ENCODE results near the gene CREB1.

CREB1 gene

DNA sequence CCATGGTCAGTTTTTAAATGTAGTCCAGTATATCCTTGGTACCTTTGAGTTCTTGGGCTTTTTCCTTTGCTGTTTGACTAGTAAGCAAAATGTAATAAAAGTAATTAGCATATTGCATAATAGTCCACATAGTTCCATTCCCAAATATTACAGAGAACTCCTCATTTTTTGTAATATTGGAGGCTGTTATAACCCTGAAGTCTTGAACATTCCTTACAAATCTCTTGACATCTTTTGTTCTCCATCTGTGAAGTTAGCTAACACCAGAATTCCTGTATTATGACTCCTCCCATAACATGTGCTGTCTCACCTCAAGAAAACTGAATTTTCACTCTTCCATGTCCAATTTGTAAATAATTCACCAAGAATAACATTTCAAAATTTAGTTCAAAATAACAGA, 17.1 kb downstream of the CREB1 start:
- DNase-seq: no peak

DNA sequence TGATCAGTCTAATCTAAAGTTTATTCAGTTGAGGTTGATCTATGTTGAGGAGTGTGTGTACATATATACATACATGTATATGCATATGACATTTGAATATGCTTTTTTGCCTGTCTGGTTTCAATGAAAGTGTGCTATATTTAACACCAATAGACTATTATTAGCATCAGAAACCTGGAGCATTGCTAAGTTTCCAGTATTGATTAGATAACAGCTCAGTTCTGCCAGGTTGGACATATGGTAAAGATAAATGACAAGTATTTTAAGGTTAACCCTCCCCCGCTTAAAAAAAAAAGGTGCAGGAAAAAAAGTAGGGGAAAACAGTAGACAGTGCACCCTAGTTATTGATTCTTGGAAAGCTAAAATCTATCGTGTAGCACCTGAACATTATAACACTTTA, 19.4 kb downstream of the CREB1 start:
- no peak for DNase-seq

DNA sequence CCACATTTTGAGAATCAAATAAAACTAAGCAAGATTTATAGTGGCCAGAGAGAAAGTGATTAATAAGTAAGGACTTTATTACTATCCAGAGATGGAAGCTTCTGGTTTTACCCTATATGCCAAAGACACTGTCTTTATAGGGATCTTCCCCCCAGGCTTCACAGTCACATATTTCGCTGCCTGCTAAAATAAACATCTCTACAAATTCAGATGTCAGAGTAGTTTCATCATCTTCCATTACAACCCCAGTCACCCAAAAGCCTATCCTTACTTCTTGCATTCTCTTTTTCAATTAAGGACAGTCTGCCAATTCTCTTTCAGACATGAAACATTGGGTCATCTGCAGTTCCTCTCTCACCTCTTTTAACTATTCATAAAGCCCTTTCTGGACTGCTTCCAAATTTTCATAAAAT, 28.3 kb downstream of the CREB1 start:
- peak; percentile 12 for DNase-seq

DNA sequence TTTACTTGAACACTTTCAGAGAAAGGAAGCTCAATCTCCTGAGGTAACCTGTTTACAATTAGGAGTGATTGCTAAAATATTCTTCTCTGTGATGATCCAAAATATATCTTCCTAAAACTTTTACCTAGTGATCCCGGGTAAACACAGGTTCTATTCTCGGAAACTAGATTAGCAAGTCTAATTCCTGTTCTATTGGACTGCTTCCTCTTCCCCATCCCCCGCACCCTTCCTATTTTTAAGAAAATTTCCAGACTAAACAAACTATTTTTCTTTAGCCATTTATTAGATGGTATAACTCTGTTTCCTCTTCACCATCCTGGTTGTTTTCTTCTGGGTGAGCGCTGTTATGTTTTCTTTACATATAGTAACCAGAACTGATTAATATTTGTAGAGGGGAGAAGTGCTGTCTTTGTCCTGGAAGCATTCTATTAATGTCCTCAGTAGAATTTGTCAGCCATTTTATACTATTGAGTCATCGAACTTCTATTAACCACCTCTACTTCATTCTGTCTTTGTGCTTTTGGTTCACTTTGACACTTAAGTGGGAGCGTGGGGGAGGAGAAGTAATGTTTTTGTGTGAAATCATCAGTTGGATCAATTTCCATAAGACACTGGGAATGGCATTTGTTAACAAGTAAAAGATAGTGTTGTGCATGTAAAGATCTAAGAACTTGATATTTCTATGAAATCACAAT, 31.8 kb downstream of the CREB1 start:
- DNase-seq: no peak

GRCh38 chr2:207565736-207566500, 36.2 kb downstream of the CREB1 start:
- no peak for DNase-seq

DNA sequence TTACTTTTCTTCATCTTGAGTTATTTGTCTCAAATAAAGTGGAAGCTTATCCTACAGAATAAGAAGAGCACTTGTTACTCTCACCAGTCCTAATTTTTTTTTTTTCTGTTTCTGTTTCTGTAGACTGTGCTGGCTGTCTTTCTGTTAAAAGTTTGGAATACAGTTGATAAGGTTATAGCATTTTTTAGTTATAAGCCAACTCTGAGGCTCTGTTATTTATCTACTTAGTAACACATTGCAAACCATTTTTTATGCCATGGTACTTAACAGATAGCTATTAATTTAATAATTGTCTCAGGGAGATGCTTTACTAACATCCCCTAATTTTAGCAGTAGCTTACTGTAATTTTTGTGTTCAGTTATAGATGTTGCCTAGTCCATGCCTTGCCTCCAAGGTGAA, 37.9 kb downstream of the CREB1 start:
- no peak for DNase-seq

- no peak for DNase-seq
Measured at GRCh38 chr2:207571370-207571769, 41.6 kb downstream of the CREB1 start.

DNA sequence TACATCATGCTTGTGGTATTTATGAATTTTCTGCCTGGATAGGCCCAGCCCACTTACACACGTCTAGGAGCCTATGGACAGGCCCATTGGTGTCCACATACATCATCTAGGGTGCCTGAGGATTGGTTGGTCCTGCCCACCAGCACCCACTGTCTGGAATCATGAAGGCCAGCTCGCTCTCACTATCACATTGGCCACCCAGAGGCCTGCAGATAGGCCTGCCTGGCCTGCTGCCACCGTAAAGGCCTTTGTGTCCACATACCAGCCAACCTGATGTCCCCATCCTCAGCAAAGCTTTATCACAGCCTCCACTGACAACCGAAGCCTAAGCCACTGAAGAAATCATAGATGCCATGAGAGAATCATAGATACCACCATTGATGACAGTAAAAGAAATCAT, 55.2 kb downstream of the CREB1 start:
- no peak for DNase-seq

GRCh38 chr2:207587305-207587704, 57.5 kb downstream of the CREB1 start:
- no peak for DNase-seq

DNA sequence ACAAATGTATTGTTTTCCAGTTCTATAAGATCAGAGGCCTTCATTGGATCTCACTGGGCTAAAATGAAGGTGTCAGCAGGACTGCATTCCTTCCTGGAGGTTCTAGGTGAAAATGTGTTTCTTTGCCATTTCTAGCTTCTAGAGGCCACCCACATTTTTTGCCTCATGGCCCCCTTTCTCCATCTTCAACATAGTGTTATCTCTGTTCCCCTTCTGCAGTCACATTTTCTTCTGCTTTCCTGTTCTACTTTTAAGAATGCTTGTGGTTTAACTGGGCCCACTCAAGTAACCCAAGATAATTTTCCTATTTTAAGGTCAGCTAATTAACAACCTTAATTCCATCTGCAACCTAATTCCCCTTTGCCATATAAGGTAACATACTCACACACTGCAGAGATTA, 59.4 kb downstream of the CREB1 start:
- DNase-seq: peak; percentile 30

DNA sequence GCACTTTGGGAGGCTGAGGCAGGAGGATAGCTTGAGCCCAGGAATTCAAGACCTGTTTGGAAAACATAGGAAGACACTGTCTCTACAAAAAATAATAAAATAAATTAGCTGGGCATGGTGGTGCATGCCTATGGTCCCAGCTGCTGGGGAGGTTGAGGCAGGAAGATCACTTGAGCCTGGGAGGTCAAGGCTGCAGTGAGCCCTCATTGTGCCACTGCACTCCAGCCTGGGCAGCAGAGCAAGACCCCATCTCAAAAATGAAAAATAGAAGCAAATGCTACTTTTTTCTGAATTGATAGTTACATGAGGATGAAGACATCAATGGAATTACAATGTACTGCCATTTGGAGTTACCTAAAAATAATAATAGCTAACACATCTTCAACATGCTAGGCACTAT, 63.5 kb downstream of the CREB1 start:
- DNase-seq: no peak

GRCh38 chr2:207594264-207594663, 64.5 kb downstream of the CREB1 start:
- no peak for DNase-seq

GRCh38 chr2:207594731-207595130, 65.0 kb downstream of the CREB1 start:
- DNase-seq: no peak

GRCh38 chr2:207599636-207600035, 69.9 kb downstream of the CREB1 start:
- no peak for DNase-seq

GRCh38 chr2:207600231-207600630, 70.5 kb downstream of the CREB1 start:
- DNase-seq: no peak

- DNase-seq: no peak
Measured at GRCh38 chr2:207601774-207602173, 72.0 kb downstream of the CREB1 start.

DNA sequence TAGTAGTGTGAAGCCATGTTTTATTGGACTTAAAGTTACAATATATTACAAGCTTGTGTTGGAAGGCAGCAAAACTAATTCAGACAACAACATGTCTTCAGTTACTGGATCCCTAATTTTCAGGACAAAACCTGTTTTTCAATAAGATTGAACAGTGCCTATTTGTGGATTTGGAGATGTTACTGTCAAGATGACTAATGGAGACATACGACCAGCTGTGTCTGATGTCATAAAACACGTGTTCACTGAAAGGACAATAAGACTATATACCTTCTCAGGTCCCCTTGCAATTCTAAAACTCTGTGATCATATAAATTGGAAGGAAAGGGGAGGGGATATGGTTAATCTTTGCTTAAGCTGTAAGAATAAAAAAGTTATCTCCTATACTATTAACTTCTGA, 73.7 kb downstream of the CREB1 start:
- DNase-seq: no peak

- DNase-seq: no peak
Measured at GRCh38 chr2:207606399-207606798, 76.6 kb downstream of the CREB1 start.

- DNase-seq: no peak
Measured at GRCh38 chr2:207606829-207607228, 77.1 kb downstream of the CREB1 start.

GRCh38 chr2:207612714-207613113, 83.0 kb downstream of the CREB1 start:
- no peak for DNase-seq

DNA sequence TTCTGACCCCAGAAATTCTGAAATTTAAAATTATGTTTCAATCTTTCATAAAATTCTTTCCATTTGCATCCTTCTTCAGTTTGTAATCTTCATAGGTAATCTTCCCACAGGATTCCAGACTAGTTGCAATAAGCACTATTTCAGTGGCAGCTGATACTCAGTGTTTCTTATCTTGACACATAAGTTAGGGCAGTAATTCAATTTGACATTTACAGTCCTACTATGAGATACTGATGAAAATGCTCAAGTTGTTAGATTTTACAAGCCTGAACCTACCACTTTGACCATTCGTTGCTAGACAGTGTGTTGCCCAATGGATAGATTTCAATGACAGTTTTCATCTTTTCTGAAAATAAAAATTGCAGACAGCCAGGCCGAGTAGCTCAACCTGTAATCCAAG, 85.1 kb downstream of the CREB1 start:
- DNase-seq: no peak

DNA sequence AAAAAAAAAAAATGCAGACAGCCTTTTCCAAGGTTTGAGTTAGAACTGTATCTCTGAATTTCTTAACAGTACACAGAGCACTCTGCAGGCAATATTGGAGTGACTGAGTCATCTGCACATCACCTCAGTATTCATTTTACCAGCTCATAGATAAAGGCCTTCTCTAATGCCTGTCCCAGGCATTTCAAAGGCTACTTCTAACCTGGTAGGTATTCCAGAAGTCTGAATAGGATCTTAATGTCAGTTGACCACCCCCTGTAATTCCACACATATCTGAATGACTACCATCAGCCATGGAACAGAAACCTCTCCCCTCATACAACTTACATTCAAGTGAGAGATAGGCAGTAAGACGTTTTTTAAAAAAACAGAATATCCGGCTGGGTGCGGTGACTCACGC, 86.4 kb downstream of the CREB1 start:
- DNase-seq: no peak

DNA sequence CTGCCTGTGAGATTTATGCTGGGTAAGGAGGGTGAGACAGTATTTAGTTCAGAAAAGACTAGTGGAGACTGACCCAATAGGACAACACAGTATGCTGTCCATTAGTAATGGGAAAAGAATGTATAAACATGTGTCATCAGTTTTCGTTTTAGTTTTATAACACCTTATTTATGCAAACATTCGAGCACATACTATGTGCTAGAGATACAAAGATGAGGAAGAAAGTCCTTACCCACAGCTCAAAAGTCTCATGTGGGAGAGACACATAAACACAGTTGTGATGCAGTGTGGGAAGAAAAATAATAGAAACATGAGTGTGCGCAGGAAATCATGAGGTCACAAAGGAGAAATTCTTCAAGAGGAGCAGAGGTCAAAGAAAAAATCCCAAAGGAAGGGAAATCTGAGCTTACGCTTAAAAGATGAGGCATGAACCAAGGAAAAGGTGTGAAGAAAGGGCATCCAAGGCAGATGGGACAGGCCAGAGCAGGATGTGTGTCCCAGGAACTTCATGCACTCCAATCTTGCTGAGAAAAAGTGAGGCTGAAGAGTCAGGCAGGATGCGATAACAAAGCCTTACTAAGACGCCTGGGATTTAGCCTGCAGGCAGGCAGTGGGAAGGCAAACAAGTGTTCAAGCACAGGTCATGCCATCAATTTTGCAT, 87.4 kb downstream of the CREB1 start:
- DNase-seq: no peak

GRCh38 chr2:207619764-207620203, 90.0 kb downstream of the CREB1 start:
- no peak for DNase-seq
